K562 (cell line): ENCODE data around the gene SLAMF8. TPM values are rescaled to one million over a fixed set of nuclear protein-coding genes. Genes with fewer than 3 reads are reported as not detected.
A peak's percentile ranks its signal among the peaks of the same experiment; 100 is the strongest.

Experiments
- BRCA1 ChIP-seq, 2 experiments: fragments of 450-650 bp in 1 of 2; sonication (generic) in 1 of 2; formaldehyde crosslinking in 1 of 2; IDR thresholded peaks; 2 replicates each; pipeline versions ENCODE4 v1.5.0 to v1.6.1; 2017 to 2020; ENCODE audit warnings: mild to moderate bottlenecking in 1 of 2, missing genetic modification reagents in 1 of 2
- CCAR2 ChIP-seq: fragments of 200-400 bp; formaldehyde crosslinking; IDR thresholded peaks from 2 replicates; pipeline ENCODE4 v1.6.1; 2017; ENCODE audit warnings: mild to moderate bottlenecking, low read depth, low read length
- FOXJ3 ChIP-seq: sonication (generic); formaldehyde crosslinking; IDR thresholded peaks from 2 replicates; pipeline ENCODE4 v1.4.0; 2020; ENCODE audit warnings: mild to moderate bottlenecking, missing genetic modification reagents
- NR0B1 ChIP-seq: fragments of 450-650 bp; IDR thresholded peaks from one replicate; pipeline ENCODE4 v1.6.1; 2018; ENCODE audit warnings: mild to moderate bottlenecking, moderate library complexity; ENCODE audit not compliant: partially characterized antibody
- NRF1 ChIP-seq, 2 experiments: fragments of 450-650 bp; IDR thresholded peaks in 1 of 2; conservative IDR thresholded peaks in 1 of 2; 2 replicates each; pipeline ENCODE4 v1.6.1; 2014; ENCODE audit warnings: mild to moderate bottlenecking in 2 of 2
- PHF8 ChIP-seq: fragments of 200-600 bp; sonication (generic); IDR thresholded peaks from 2 replicates; pipeline ENCODE4 v1.6.1; 2012; ENCODE audit warnings: mixed run types, mild to moderate bottlenecking, inconsistent platforms, low read length, moderate library complexity, borderline replicate concordance
- PRDM10 ChIP-seq: fragments of 450-650 bp; IDR thresholded peaks from 2 replicates; pipeline ENCODE4 v1.6.1; 2018; ENCODE audit not compliant: partially characterized antibody
- ZFP91 ChIP-seq: sonication (generic); formaldehyde crosslinking; IDR thresholded peaks from 2 replicates; pipeline ENCODE4 v1.8.0; 2022; ENCODE audit warnings: mild to moderate bottlenecking, missing genetic modification reagents
- ZFX ChIP-seq: sonication (generic); formaldehyde crosslinking; IDR thresholded peaks from 2 replicates; pipeline ENCODE4 v1.8.0; 2022; ENCODE audit warnings: mild to moderate bottlenecking, missing genetic modification reagents, moderate library complexity
- ZNF146 ChIP-seq: IDR thresholded peaks from one replicate; pipeline ENCODE4 v1.6.1; 2018; ENCODE audit warnings: missing compliant biosample characterization; ENCODE audit not compliant: unreplicated experiment
- ZNF830 ChIP-seq: fragments of 250-450 bp; sonication (Bioruptor Pico); IDR thresholded peaks from 2 replicates; pipeline ENCODE4 v1.5.0; 2021; ENCODE audit warnings: mild to moderate bottlenecking
- polyA plus RNA-seq, 8 experiments: library from polyadenylated mRNA; depleted of rRNA in 4 of 8; stranded (reverse) in 5 of 8; unstranded in 3 of 8; fragments of >200 nt; fragmentation: Nextera tagmentation in 2 of 8; fragmentation: Illumina TruSeq in 1 of 8; extraction: Ambion mirVana in 2 of 8; extraction: Trizol in 1 of 8; gene quantifications; 2 replicates each; pipeline versions ENCODE4 v1.2.1 to v1.2.3, GENCODE V29; 2011 to 2014; ENCODE audit warnings: inconsistent platforms in 1 of 8, missing spikeins in 1 of 8
- total RNA-seq, 7 experiments: library from RNA; depleted of rRNA in 6 of 7; stranded (reverse); fragments of >200 nt in 6 of 7; fragmentation: Illumina TruSeq in 2 of 7; extraction: Trizol in 2 of 7; gene quantifications; 2 replicates each; pipeline versions ENCODE4 v1.2.1 to v1.2.3, GENCODE V29; 2011 to 2021; ENCODE audit warnings: low replicate concordance in 1 of 7
- TF ChIP-seq, protein P1 (sequence below): fragments of 200-800 bp; sonication (Bioruptor generic); IDR thresholded peaks from 2 replicates; pipeline ENCODE4 v1.6.1; 2017; ENCODE audit warnings: missing genetic modification characterization, missing compliant biosample characterization
- TF ChIP-seq, protein P2 (sequence below), 2 experiments: IDR thresholded peaks; 2 replicates each; pipeline ENCODE4 v1.6.1; 2011; ENCODE audit warnings: borderline replicate concordance in 1 of 2, control low read depth in 1 of 2, low read depth in 1 of 2, low read length in 1 of 2, mild to moderate bottlenecking in 1 of 2, mixed read lengths in 1 of 2, moderate library complexity in 1 of 2; ENCODE audit not compliant: insufficient read depth in 1 of 2, insufficient read length in 1 of 2, poor library complexity in 1 of 2, severe bottlenecking in 1 of 2; ENCODE audit errors: extremely low read depth in 1 of 2
- TF ChIP-seq, protein P3 (sequence below): fragments of 450-650 bp; formaldehyde crosslinking; IDR thresholded peaks from 2 replicates; pipeline ENCODE4 v1.4.0; 2022; ENCODE audit warnings: missing genetic modification characterization

Gene SLAMF8
- total and polyA plus RNA-seq, 9 of the 15 experiments (the other 6 are each of a cell fraction or from before 2014, with no cell fraction given), result not detected

DNA sequence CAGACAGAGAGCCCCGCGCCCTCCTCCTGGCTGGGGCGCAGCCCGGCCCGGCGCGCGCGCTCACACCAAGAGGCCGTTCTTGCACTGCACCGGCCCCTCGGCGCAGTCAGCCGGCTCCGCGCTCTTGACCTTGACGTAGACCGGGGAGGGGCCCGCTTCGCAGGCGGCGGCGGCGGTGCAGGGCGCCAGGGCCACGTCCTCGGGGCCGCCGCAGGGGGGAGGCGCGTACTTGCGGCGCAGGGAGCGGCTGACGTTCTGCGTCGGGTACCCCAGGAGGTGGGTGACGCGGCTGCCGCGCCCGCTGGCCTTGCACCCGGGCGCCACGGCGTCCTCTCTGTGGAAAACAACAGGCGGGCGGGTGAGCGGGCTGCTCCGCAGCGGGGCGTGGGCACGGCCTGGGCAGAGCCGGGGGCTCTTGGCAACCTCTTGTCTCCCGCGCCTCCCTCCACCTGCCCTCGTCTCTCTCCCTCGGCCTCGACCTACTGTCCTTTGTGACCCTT, 28.1 kb downstream of the SLAMF8 start (continued):
- TF ChIP-seq FOXJ3 (CRISPR knock-in tag) (no peak), NR0B1 (no peak), CCAR2 (no peak), BRCA1 (IDR thresholded peaks at IDR 0.05) (no peak), BRCA1 (CRISPR knock-in tag; IDR thresholded peaks at IDR 0.05) (no peak), PHF8 (peak; percentile 9; the same call in 1 of the 2 replicates), ZFX (CRISPR knock-in tag) (no peak), ZFP91 (CRISPR knock-in tag) (no peak), ZNF830 (CRISPR knock-in tag) (no peak), PRDM10 (no peak), ZNF146 (no peak), NRF1 (conservative IDR thresholded peaks at IDR 0.05 in 1 of 2, IDR thresholded peaks at IDR 0.05 in 1 of 2) (peak; percentile 11 to 59; a peak in 3 of 4 replicates)
- TF ChIP-seq, protein P1, sequence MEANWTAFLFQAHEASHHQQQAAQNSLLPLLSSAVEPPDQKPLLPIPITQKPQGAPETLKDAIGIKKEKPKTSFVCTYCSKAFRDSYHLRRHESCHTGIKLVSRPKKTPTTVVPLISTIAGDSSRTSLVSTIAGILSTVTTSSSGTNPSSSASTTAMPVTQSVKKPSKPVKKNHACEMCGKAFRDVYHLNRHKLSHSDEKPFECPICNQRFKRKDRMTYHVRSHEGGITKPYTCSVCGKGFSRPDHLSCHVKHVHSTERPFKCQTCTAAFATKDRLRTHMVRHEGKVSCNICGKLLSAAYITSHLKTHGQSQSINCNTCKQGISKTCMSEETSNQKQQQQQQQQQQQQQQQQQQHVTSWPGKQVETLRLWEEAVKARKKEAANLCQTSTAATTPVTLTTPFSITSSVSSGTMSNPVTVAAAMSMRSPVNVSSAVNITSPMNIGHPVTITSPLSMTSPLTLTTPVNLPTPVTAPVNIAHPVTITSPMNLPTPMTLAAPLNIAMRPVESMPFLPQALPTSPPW (CRISPR knock-in tag), result peak; percentile 27; the same call in 1 of the 2 replicates
- TF ChIP-seq, protein P2, sequence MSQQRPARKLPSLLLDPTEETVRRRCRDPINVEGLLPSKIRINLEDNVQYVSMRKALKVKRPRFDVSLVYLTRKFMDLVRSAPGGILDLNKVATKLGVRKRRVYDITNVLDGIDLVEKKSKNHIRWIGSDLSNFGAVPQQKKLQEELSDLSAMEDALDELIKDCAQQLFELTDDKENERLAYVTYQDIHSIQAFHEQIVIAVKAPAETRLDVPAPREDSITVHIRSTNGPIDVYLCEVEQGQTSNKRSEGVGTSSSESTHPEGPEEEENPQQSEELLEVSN (IDR thresholded peaks at IDR 0.05; ENCODE audit: borderline replicate concordance in 1 of 2, extremely low read depth in 1 of 2, insufficient read depth in 1 of 2, insufficient read length in 1 of 2, low read depth in 1 of 2, low read length in 1 of 2, poor library complexity in 1 of 2, severe bottlenecking in 1 of 2), result no peak
- TF ChIP-seq, protein P3, sequence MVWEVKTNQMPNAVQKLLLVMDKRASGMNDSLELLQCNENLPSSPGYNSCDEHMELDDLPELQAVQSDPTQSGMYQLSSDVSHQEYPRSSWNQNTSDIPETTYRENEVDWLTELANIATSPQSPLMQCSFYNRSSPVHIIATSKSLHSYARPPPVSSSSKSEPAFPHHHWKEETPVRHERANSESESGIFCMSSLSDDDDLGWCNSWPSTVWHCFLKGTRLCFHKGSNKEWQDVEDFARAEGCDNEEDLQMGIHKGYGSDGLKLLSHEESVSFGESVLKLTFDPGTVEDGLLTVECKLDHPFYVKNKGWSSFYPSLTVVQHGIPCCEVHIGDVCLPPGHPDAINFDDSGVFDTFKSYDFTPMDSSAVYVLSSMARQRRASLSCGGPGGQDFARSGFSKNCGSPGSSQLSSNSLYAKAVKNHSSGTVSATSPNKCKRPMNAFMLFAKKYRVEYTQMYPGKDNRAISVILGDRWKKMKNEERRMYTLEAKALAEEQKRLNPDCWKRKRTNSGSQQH, result no peak
